WTC11 (cell line): ENCODE results near the gene GABRB3. TPM values are rescaled to one million over a fixed set of nuclear protein-coding genes. Genes with fewer than 3 reads are reported as not detected.
A peak's percentile ranks its signal among the peaks of the same experiment; 100 is the strongest.

Source experiments
- ATAC-seq: fragments of 200-7000 bp; cut with Tn5 transposase; 2 replicates; pipeline ENCODE4 v1.10.0; 2021; ENCODE audit warnings: mild to moderate bottlenecking, moderate library complexity
- CTCF ChIA-PET: fragments of 300-600 bp; sonication (Branson Sonifier 250); formaldehyde crosslinking; loops from one replicate; lab custom pipeline; 2021; ENCODE audit warnings: antibody characterized with exemption; lab: Charles Lee
- POLR2A ChIA-PET: fragments of 350-600 bp; sonication (Branson Sonifier 250); formaldehyde crosslinking; loops from one replicate; lab custom pipeline; 2021; ENCODE audit warnings: antibody characterized with exemption; lab: Charles Lee
- DNase-seq: peaks from one replicate; pipeline ENCODE4 v3.0.0; 2021; ENCODE audit warnings: low spot score
- H3K27ac Mint-ChIP-seq: 2 replicates; pipeline ENCODE4 v1.8.0; 2021; ENCODE audit warnings: mixed read lengths
- H3K27me3 Mint-ChIP-seq: 2 replicates; pipeline ENCODE4 v1.8.0; 2021; ENCODE audit warnings: low read depth, mild to moderate bottlenecking, moderate library complexity, mixed read lengths
- H3K36me3 Mint-ChIP-seq: 2 replicates; pipeline ENCODE4 v1.8.0; 2021; ENCODE audit warnings: mixed read lengths
- H3K4me1 Mint-ChIP-seq: 2 replicates; pipeline ENCODE4 v1.8.0; 2022; ENCODE audit warnings: mixed read lengths
- H3K4me3 Mint-ChIP-seq: 2 replicates; pipeline ENCODE4 v1.8.0; 2021; ENCODE audit warnings: mild to moderate bottlenecking, moderate library complexity, mixed read lengths
- H3K9me3 Mint-ChIP-seq: 2 replicates; pipeline ENCODE4 v1.8.0; 2021; ENCODE audit warnings: mixed read lengths
- CREB1 ChIP-seq: sonication (generic); formaldehyde crosslinking; IDR thresholded peaks from 2 replicates; pipeline ENCODE4 v1.8.0; 2023; ENCODE audit warnings: mild to moderate bottlenecking, missing genetic modification reagents
- GRHL2 ChIP-seq: fragments of 250-450 bp; sonication (Bioruptor Pico); IDR thresholded peaks from 2 replicates; pipeline ENCODE4 v1.8.0; 2022; ENCODE audit warnings: mild to moderate bottlenecking, moderate library complexity; ENCODE audit not compliant: insufficient replicate concordance, severe bottlenecking
- JAZF1 ChIP-seq: fragments of 250-450 bp; sonication (Bioruptor Pico); IDR thresholded peaks from 2 replicates; pipeline ENCODE4 v1.9.0; 2021; ENCODE audit warnings: moderate library complexity, mild to moderate bottlenecking, inconsistent platforms
- NR3C1 ChIP-seq: sonication (generic); formaldehyde crosslinking; conservative IDR thresholded peaks from 2 replicates; pipeline ENCODE4 v1.8.1; 2023; ENCODE audit warnings: low read depth, mild to moderate bottlenecking, missing genetic modification reagents
- SP1 ChIP-seq: sonication (generic); formaldehyde crosslinking; conservative IDR thresholded peaks from 2 replicates; pipeline ENCODE4 v1.8.1; 2022; ENCODE audit warnings: missing genetic modification reagents
- TEAD4 ChIP-seq: sonication (generic); formaldehyde crosslinking; IDR thresholded peaks from 2 replicates; pipeline ENCODE4 v1.8.0; 2022; ENCODE audit warnings: mild to moderate bottlenecking, missing genetic modification reagents
- TP53 ChIP-seq: sonication (generic); formaldehyde crosslinking; IDR thresholded peaks from 2 replicates; pipeline ENCODE4 v1.8.1; 2023; ENCODE audit warnings: mild to moderate bottlenecking, missing genetic modification reagents
- ZNF423 ChIP-seq: fragments of 250-450 bp; sonication (Bioruptor Pico); IDR thresholded peaks from 2 replicates; pipeline ENCODE4 v2.1.2; 2022; ENCODE audit warnings: mild to moderate bottlenecking, moderate library complexity
- ZNF671 ChIP-seq: fragments of 250-450 bp; sonication (Bioruptor Pico); IDR thresholded peaks from 2 replicates; pipeline ENCODE4 v1.8.0; 2021; ENCODE audit warnings: mild to moderate bottlenecking
- total RNA-seq: library from RNA; stranded (reverse); gene quantifications from 3 replicates; pipeline ENCODE4 v1.2.3, GENCODE V29; 2021
- TF ChIP-seq, protein P1 (sequence below): fragments of 200-600 bp; IDR thresholded peaks from 2 replicates; pipeline ENCODE4 v1.8.0; 2022; ENCODE audit warnings: antibody characterized with exemption
- TF ChIP-seq, protein P2 (sequence below): sonication (generic); formaldehyde crosslinking; IDR thresholded peaks from 2 replicates; pipeline ENCODE4 v1.8.0; 2022; ENCODE audit warnings: mild to moderate bottlenecking, missing genetic modification reagents
- TF ChIP-seq, protein P3 (sequence below): sonication (generic); formaldehyde crosslinking; IDR thresholded peaks from 2 replicates; pipeline ENCODE4 v1.8.0; 2022; ENCODE audit warnings: mild to moderate bottlenecking, missing genetic modification reagents
- TF ChIP-seq, protein P4 (sequence below): sonication (generic); formaldehyde crosslinking; IDR thresholded peaks from 2 replicates; pipeline ENCODE4 v1.8.0; 2023; ENCODE audit warnings: missing genetic modification reagents
- TF ChIP-seq, protein P5 (sequence below): sonication (generic); formaldehyde crosslinking; IDR thresholded peaks from 2 replicates; pipeline ENCODE4 v1.8.1; 2023; ENCODE audit warnings: mild to moderate bottlenecking, missing genetic modification reagents
- TF ChIP-seq, protein P6 (sequence below): fragments of 250-450 bp; sonication (Bioruptor Pico); IDR thresholded peaks from 2 replicates; pipeline ENCODE4 v1.9.0; 2021; ENCODE audit warnings: mild to moderate bottlenecking
- TF ChIP-seq, protein P7 (sequence below): fragments of 250-450 bp; sonication (Bioruptor Pico); conservative IDR thresholded peaks from 2 replicates; pipeline ENCODE4 v1.9.0; 2021; ENCODE audit warnings: mild to moderate bottlenecking
- TF ChIP-seq, protein P8 (sequence below): fragments of 250-450 bp; sonication (Bioruptor Pico); IDR thresholded peaks from 2 replicates; pipeline ENCODE4 v2.1.2; 2022; ENCODE audit warnings: mild to moderate bottlenecking, moderate library complexity
- TF ChIP-seq, protein P9 (sequence below): sonication (generic); formaldehyde crosslinking; IDR thresholded peaks from 2 replicates; pipeline ENCODE4 v1.8.0; 2022; ENCODE audit warnings: mild to moderate bottlenecking, missing genetic modification reagents
- TF ChIP-seq, protein P10 (sequence below): sonication (generic); formaldehyde crosslinking; IDR thresholded peaks from 2 replicates; pipeline ENCODE4 v1.8.1; 2023; ENCODE audit warnings: mild to moderate bottlenecking, moderate library complexity, missing genetic modification reagents

Gene GABRB3
- total RNA-seq, 1 experiment from 2014 or later, result 203 TPM

DNA sequence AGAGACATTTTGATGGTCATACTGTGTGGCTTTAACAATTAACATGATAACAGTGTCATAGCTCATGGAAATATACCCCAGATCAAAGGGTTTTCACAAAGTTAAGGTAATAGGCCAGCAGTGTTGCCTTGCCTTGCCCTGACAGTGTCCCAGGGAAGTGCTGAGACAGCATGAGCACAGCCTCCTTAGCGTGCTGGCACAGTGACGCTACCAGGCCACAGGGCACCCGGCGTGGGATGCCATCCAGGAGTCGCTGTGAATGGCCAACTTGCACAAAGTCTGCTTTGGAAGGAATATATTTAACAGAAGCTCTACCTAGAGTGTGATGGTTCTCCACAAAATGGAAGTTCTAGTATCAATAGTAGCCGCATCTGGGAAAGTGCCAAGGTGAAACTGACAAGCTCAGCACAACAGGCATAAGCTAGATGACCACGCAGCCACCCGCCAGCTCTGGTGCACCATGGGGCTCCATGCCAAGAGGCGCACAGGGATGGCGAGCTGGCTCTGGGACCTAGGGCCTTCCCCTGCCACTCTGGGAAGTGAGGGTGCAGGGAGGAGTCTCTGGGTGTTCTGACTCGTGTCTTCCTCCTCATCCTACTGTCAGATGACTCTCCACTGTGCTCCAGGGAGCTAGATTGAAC lies 86.2 kb downstream of the GABRB3 start:
- peaks cover 80% of the 10 kb centered on the region for H3K4me1 Mint-ChIP-seq
- no peaks in the 10 kb centered on the region for H3K9me3 Mint-ChIP-seq
- peaks cover 4% of the 10 kb centered on the region for H3K36me3 Mint-ChIP-seq
- POLR2A ChIA-PET, result interaction anchor here (1.1 kb wide), 1 partner anchor 44 kb away, joined by 3 read pairs; no protein-coding TSS in a partner anchor
- H3K27ac Mint-ChIP-seq, result peak overlapping the region; percentile 19; the same call in 1 of the 2 replicates
- CTCF ChIA-PET, result interaction anchor here (0.6 to 1.4 kb wide), 3 partner anchors 56 to 836 kb away, joined by 3 to 4 read pairs (median 3); no protein-coding TSS in a partner anchor
- no peak for ATAC-seq
- no peak for DNase-seq
- H3K4me3 Mint-ChIP-seq, result no peak overlapping the region
- H3K27me3 Mint-ChIP-seq, result no peaks in the 10 kb centered on the region
- TF ChIP-seq NR3C1 (CRISPR knock-in tag) (no peak), TEAD4 (CRISPR knock-in tag) (no peak), SP1 (CRISPR knock-in tag) (no peak), ZNF423 (CRISPR knock-in tag) (no peak), TP53 (no peak), CREB1 (no peak)
- TF ChIP-seq, protein P1, sequence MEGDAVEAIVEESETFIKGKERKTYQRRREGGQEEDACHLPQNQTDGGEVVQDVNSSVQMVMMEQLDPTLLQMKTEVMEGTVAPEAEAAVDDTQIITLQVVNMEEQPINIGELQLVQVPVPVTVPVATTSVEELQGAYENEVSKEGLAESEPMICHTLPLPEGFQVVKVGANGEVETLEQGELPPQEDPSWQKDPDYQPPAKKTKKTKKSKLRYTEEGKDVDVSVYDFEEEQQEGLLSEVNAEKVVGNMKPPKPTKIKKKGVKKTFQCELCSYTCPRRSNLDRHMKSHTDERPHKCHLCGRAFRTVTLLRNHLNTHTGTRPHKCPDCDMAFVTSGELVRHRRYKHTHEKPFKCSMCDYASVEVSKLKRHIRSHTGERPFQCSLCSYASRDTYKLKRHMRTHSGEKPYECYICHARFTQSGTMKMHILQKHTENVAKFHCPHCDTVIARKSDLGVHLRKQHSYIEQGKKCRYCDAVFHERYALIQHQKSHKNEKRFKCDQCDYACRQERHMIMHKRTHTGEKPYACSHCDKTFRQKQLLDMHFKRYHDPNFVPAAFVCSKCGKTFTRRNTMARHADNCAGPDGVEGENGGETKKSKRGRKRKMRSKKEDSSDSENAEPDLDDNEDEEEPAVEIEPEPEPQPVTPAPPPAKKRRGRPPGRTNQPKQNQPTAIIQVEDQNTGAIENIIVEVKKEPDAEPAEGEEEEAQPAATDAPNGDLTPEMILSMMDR, result no peak
- TF ChIP-seq, protein P2, sequence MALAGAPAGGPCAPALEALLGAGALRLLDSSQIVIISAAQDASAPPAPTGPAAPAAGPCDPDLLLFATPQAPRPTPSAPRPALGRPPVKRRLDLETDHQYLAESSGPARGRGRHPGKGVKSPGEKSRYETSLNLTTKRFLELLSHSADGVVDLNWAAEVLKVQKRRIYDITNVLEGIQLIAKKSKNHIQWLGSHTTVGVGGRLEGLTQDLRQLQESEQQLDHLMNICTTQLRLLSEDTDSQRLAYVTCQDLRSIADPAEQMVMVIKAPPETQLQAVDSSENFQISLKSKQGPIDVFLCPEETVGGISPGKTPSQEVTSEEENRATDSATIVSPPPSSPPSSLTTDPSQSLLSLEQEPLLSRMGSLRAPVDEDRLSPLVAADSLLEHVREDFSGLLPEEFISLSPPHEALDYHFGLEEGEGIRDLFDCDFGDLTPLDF, result no peak
- TF ChIP-seq, protein P3, sequence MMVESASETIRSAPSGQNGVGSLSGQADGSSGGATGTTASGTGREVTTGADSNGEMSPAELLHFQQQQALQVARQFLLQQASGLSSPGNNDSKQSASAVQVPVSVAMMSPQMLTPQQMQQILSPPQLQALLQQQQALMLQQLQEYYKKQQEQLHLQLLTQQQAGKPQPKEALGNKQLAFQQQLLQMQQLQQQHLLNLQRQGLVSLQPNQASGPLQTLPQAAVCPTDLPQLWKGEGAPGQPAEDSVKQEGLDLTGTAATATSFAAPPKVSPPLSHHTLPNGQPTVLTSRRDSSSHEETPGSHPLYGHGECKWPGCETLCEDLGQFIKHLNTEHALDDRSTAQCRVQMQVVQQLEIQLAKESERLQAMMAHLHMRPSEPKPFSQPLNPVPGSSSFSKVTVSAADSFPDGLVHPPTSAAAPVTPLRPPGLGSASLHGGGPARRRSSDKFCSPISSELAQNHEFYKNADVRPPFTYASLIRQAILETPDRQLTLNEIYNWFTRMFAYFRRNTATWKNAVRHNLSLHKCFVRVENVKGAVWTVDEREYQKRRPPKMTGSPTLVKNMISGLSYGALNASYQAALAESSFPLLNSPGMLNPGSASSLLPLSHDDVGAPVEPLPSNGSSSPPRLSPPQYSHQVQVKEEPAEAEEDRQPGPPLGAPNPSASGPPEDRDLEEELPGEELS, result no peak
- TF ChIP-seq, protein P4, sequence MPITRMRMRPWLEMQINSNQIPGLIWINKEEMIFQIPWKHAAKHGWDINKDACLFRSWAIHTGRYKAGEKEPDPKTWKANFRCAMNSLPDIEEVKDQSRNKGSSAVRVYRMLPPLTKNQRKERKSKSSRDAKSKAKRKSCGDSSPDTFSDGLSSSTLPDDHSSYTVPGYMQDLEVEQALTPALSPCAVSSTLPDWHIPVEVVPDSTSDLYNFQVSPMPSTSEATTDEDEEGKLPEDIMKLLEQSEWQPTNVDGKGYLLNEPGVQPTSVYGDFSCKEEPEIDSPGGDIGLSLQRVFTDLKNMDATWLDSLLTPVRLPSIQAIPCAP, result no peak
- TF ChIP-seq, protein P5, sequence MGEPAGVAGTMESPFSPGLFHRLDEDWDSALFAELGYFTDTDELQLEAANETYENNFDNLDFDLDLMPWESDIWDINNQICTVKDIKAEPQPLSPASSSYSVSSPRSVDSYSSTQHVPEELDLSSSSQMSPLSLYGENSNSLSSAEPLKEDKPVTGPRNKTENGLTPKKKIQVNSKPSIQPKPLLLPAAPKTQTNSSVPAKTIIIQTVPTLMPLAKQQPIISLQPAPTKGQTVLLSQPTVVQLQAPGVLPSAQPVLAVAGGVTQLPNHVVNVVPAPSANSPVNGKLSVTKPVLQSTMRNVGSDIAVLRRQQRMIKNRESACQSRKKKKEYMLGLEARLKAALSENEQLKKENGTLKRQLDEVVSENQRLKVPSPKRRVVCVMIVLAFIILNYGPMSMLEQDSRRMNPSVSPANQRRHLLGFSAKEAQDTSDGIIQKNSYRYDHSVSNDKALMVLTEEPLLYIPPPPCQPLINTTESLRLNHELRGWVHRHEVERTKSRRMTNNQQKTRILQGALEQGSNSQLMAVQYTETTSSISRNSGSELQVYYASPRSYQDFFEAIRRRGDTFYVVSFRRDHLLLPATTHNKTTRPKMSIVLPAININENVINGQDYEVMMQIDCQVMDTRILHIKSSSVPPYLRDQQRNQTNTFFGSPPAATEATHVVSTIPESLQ, result no peak
- TF ChIP-seq, protein P6, sequence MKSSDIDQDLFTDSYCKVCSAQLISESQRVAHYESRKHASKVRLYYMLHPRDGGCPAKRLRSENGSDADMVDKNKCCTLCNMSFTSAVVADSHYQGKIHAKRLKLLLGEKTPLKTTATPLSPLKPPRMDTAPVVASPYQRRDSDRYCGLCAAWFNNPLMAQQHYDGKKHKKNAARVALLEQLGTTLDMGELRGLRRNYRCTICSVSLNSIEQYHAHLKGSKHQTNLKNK (CRISPR knock-in tag), result no peak

DNA sequence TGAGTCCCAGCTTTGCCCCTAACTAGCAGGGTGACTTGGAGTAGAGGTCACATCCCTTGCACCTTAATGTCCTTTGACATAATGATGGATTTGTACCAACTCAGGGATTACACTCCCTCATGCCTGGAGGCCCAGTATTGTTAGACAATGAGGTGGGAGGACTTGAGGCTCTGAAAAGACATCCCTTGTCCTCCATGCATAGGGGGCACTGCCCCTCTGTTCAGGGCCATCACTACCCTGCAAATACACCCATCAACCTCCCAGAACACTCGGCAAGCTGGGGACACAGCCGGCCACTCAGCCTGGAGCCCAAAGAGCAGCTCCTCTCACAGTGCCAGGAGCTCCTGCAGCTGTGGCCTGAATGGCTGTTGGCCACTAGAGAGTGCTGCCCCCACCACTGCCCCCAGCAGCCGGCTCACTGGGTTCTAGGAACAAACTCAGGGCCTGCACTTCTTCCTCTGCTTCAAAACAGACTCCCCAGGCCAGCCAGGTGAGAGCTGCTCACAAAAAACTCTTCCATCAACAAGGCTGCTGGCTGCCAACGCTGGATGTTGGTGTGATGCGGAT lies 90.2 kb downstream of the GABRB3 start:
- H3K36me3 Mint-ChIP-seq, result peaks cover 4% of the 10 kb centered on the region
- DNase-seq (peak; percentile 34), ATAC-seq (peak; percentile 59)
- no peak overlapping the region for H3K4me3 Mint-ChIP-seq
- POLR2A ChIA-PET, result no interaction called here
- CTCF ChIA-PET, result interaction anchor here (0.9 to 3.3 kb wide), 8 partner anchors 11 to 182 kb away, joined by 3 to 16 read pairs (median 3); no protein-coding TSS in a partner anchor
- no peaks in the 10 kb centered on the region for H3K27me3 Mint-ChIP-seq
- H3K27ac Mint-ChIP-seq, result peak overlapping the region; percentile 45; the same call in 1 of the 2 replicates
- H3K4me1 Mint-ChIP-seq, result peaks cover 73% of the 10 kb centered on the region
- H3K9me3 Mint-ChIP-seq, result no peaks in the 10 kb centered on the region
- TF ChIP-seq ZNF671 (CRISPR knock-in tag) (no peak), JAZF1 (no peak), GRHL2 (no peak)
- TF ChIP-seq, protein P7, sequence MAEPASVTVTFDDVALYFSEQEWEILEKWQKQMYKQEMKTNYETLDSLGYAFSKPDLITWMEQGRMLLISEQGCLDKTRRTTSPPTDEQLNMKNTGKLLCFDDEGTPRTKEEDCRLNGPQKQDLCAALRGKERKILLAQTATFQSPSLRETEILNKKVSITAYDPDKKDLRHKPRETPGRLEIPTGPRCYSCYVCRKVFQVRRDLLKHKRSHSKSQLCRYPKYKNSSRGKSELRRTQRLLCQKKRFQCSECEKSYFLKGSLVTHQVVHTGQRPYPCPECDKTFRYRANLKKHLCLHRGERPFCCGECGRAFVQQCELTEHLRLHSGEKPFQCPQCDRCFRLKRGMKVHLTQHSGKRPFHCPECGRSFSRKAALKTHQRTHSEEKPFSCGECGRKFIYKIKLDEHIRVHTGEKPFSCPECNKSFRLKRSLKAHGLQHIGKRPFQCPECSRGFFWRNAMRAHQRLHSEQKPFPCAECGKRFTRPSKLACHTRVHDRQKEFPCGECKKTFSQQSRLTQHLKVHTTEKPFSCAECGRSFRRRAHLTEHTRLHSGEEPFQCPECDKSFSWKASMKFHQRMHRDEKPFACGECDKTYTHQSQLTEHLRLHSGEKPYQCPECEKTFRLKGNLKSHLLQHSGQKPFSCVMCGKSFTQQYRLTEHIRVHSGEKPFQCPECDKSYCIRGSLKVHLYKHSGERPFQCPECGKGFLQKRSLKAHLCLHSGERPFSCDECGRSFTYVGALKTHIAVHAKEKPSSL (CRISPR knock-in tag), result no peak
- TF ChIP-seq, protein P8, sequence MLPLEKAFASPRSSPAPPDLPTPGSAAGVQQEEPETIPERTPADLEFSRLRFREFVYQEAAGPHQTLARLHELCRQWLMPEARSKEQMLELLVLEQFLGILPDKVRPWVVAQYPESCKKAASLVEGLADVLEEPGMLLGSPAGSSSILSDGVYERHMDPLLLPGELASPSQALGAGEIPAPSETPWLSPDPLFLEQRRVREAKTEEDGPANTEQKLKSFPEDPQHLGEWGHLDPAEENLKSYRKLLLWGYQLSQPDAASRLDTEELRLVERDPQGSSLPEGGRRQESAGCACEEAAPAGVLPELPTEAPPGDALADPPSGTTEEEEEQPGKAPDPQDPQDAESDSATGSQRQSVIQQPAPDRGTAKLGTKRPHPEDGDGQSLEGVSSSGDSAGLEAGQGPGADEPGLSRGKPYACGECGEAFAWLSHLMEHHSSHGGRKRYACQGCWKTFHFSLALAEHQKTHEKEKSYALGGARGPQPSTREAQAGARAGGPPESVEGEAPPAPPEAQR (CRISPR knock-in tag), result no peak
- TF ChIP-seq, protein P9, sequence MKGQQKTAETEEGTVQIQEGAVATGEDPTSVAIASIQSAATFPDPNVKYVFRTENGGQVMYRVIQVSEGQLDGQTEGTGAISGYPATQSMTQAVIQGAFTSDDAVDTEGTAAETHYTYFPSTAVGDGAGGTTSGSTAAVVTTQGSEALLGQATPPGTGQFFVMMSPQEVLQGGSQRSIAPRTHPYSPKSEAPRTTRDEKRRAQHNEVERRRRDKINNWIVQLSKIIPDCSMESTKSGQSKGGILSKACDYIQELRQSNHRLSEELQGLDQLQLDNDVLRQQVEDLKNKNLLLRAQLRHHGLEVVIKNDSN (CRISPR knock-in tag), result no peak
- TF ChIP-seq, protein P10, sequence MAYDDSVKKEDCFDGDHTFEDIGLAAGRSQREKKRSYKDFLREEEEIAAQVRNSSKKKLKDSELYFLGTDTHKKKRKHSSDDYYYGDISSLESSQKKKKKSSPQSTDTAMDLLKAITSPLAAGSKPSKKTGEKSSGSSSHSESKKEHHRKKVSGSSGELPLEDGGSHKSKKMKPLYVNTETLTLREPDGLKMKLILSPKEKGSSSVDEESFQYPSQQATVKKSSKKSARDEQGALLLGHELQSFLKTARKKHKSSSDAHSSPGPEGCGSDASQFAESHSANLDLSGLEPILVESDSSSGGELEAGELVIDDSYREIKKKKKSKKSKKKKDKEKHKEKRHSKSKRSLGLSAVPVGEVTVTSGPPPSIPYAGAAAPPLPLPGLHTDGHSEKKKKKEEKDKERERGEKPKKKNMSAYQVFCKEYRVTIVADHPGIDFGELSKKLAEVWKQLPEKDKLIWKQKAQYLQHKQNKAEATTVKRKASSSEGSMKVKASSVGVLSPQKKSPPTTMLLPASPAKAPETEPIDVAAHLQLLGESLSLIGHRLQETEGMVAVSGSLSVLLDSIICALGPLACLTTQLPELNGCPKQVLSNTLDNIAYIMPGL (CRISPR knock-in tag), result no peak
